DMS153 treated with DMSO at 0.1 percent for 48 hours (cell line): ENCODE results near the gene HSPA12A.

ENCODE experiments used
- DNase-seq: peaks from one replicate; lab custom pipeline; 2025; ENCODE audit not compliant: unreplicated experiment; lab: John Stamatoyannopoulos, UW

The HSPA12A gene

DNA sequence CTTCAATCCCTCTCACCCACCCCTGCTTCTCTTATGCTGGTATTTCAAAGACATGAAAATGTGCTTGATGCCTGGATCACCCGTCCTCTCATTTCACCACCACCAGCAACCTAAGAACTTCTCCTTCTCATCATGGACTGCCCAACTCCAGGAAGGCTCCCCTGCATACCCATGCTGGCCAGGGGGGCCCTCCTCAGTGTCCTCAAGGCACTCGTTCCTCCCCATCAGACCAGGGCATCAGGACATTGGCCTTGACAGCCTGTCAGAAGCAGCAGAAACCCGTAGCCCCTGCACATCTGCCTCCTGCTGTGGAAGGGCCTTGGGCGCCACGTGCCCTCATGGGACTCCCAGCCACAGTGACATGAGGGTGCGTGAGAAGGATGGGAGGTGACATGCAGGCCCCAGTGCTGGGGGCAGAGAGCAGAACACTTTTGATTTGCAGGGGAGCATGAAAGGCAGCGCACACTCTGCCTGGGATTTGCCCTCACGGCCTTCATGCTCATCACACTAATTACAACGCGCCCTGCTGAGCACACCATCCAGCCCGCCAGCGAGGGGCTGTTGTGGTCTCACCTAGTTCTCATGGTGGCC lies 1.9 kb upstream of the HSPA12A start:
- DNase-seq: no peak

DNA sequence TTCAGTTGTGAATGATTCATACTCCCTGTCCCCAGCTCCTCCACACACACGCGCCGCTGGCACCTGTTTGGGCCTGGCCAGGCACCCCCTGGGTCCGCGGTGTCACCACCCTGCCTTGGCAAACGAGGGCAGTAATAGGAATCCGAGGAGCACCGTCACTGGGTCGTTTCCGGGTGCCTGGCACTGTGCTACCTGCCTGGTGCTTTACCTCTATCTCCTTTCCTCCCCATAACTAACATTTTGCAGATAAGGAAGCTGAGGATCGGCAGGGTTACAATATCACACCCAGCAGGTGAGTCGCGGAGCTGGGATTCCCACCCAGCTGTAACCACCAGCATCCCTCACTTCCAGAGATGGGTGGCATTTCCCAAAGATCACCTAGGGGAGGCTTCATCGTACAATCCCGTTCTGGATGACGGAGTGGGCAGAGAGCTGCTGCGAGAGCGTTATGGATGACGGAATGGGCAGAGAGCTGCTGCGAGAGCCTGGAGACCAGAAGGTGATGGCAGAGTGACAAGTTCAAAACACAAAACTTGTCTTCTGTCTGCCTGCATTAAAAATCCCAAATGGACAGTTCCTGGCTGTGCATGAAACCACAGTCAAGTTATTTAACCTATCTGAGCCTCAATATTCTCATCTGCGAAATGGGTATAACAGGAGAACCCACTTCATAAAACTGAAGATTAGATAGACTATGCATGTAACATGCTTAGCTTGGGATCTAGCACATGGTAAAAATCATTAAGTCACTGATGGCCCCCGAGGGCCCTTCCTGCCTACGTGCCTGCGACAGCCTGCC lies 1.1 kb upstream of the HSPA12A start:
- DNase-seq: no peak

DNA sequence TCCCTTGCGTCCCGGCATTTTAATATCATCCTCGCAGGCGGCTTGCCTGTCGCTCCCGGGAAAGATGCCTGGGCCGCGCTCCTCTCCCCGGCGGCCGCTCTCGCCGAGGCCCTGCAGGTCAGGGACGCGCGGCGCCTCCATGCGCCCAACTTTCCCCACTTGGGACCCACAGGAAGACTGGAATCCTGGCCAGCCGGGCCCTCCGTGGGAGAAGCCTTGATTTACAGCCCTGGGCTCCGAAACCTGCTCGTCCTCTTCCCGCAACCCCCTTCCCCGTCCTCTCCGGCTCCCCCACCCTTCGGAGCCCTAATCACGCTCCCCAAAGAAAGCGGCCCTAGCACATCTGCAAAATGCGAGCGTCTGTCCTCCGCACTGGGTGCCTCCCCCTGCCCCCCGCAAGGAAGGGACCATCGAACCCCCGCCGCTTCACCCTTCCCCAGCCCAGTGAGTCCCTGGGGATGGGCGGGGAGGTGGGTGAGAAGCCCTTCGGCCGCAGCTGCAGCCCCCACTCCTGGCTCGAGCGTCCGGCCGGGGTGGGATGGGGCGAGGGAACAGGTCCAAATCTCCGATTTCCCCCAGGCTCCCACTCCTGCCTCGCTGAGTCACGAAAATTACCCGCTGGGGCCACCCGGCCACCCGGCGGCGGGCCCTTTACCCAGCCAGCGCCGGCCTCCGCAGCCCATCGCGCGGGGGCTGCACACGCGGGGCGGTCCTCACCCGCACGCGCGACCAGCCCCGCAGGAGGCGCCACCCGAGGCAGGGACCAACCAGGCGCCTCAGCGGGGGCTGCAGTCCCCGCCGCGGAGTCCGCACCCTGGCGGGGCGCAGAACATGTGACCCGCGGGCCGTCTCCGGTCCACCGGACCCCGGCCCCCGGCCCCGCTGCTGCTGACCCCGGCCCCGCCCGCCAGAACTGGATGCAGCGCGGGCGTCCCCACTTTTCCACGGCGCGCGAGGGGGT lies 695 bp downstream of the HSPA12A start:
- DNase-seq: no peak

DNA sequence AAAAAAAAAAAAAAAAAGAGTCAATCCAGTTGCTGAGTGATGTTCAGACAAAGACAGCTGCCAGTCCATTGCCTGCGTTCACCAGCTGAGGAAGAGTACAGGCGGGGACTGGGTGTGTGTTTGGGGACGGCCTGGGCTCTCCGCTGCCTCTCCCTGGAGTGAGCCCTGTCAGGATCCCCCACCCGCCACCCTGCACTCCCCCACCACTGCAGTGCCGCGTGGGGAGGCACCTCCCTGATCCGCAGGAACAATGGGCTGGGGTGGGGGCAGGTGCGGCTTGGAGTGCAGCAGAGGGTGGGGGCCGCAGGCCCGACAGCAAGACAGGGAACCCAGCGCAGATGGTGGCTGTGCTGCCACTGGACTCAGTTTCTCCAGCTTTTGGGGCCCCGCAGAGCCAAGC lies 1.4 kb downstream of the HSPA12A start:
- DNase-seq: no peak

DNA sequence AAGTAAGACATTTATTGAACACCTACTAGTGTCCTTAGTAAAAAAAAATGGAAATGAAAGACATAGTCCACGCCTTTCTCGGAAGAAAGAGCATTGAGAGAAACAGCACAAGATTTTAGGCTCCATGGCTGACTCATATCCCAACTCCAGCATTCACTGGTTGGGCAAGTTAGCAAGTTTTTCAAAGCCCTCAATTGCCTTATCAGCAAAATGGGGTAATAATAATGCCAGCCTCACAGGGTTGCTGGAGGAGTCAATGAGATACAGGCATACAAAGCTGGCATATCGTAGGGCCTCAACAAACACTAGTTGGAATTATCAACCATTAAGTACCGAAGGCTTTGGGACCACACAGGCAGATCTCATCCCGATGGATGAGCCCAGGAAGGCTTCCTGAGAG lies 4.0 kb downstream of the HSPA12A start:
- no peak for DNase-seq

DNA sequence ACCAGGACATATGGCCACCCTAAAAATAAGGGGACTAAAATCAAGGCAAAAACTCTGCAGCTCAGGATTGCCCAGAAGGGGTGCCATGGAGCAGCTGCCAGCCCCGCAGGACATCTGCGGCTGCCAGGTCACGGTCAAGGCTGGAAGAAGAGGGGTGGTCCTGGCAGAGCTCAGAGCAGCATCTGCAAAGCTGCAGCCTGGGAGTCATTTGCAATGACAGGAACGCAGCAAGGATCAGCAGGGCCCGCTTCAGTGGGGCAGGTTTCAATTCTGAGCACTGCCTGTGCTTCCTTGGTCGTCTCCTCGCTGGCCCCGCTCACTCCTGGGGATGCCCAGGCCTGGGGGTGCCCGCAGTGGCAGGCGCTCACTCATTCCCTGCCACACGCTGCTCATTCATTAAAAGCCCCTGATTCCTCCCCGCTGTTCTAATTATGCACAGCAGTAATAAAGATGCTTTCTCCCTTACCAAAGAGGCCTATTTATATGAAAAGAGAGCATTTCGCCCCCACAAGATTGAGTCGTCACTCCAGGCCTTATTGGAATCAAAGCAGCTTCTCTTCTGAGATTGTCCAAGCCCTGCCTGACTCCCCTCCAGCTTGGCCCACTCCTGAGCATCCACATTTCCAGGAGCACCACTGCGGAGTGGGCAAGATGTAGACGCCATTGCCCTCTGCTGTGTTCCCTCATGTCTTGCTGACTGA lies 4.6 kb downstream of the HSPA12A start:
- no peak for DNase-seq

DNA sequence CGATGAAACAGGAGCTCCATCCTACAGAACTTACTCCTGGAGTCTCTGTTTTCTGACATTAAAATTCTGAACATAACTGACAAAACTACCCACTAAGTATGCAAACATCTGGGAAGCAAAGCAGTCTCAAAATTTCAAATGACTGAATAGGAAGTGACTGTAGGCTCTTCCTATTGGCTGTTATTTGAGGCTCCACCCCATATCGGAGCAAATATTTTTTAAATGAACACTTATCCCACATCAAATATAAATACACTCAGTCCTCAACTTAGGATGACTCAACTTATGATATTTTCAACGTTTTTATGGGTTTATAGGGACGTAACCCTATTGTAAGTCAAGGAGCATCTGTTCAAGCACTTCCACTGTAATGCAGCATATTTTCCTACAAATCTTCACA lies 8.8 kb downstream of the HSPA12A start:
- DNase-seq: no peak

DNA sequence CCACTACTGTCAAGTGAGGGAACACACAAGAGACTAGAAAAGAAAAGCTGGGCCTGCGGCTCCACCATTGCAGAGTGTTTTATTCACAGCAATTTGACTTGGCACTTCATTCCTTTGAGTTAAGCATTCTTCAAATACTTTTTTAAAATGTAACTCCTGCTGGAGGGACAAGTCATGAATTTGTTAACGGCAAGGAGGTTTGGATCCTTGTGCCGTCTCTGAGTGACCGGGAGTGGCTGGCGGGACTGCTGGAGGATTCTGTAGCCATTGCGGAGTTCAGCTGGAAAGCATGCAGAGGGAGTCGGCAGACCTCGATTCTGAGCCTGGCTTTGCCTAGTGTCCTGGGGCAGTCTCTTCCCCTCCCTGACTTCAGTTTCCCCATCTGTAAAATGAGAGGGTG lies 9.8 kb downstream of the HSPA12A start:
- no peak for DNase-seq

DNA sequence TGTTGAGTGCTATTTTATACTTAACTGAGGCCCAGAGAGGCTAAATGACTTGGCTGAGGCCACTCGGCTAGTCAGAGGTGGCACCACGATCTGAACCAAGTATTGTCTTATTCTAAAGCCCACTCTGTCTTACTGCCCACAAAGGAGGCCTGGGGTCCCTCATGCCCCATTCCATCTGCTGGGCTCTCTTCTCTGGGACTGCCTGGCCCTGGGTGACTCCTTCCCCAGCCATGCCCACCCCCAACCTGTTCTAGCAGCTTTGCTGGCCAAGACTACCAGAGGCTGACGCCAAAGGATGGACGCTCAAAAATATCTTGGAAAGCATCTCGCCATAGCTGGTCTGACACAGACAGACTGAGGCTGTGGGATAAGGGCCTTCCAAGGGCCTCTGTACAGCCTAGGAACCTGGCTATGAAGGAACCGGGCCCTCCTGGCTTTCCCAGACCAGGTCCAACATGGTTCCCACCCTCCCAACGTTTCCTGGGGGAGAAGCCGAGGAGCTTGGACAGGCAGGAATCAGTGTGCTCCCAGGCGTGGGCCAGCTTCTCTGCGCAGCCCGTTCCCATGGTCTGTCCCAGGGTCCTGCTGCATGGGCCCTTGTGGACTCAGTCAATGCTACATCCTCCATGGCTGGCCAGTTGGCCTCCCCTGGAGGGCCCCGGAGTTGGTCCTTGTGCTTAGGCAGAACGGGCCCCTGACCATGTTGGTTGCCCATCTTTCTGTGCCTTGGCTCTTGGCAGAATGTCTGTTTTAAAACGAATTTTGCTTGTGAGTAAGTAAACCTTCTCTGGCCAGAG lies 11.7 kb downstream of the HSPA12A start:
- no peak for DNase-seq

DNA sequence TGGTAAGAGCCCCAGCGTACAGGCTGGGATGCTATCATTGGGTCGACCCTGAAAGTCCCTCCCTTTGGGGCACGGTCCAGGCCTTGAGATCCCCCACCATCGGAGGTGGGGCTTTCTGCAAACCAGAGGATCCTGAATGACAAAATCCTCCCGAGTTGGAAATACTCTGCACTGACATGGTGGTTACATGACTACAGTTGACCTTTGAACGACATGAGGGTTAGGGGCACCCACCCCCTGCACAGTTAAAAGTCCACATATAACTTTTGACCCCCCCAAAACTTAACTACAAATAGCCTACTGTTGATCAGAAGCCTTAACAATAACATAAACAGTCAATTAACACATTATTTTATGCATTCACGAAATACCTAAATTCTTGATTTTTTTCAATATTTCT lies 13.1 kb downstream of the HSPA12A start:
- no peak for DNase-seq

DNA sequence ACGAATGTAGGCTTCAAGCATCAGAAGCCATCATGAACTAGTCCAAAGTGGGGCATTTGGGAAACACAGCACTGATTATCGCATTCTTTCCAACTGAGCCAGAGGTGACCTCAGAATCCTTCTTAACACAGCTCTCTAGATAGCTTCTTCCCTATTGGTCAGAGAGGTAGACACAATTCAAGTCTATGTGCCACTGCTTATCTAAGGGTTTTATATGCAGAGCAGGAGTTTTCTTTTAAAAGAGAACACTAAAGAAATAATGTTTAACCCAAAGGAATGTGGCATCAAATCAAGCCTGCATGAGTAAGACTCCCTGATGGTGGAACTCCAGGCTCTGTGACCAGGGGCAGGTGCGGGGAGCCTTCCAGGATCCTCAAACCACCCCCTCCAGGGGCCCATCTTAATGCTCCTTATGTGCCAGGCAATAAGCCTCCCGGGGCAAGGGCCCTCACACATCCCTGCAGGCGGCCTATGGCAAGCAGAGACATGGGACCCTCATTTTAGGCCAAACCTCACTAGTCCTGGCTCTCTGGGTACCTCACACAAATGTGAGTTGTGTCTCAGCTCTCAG lies 13.8 kb downstream of the HSPA12A start:
- no peak for DNase-seq

DNA sequence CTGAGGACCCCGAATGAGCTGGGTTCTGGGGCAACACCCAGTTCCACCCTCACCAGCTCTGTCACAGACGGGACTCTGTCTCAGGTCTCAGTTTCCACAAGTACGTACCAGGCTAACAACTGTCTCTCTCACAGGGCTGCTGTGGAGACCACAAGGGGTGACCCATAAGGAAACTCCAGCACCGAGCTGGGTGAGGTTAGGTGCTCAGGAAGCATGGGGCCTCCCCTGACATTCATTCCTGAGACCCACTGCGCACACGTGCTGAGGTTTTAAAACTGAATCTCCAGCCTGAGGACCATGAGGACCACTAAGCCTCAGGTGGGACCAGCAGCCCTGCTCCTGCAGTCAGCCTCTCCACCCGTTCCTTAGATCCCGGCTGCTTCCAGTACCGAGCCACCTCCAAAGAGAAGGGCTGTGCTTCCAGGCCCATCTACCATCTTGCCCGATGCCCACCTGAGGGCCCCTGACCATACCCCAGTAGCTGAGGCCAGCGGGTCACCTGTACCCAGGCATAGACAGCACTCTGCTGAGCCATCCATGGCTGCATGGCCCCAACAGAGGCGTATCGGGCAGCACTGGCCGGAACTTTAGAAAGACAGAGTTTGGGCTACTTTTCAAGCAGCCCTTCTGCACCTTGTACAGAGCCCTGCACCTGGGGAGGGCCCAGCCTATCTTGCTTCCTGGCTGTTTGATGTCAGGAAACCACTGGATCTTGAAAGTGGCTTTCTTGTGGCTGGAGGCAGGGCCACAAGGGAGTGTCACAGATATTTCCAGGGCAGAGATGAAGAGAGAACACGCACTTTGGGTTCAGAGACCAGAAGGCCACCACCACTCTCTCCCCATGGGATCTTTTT lies 18.7 kb downstream of the HSPA12A start:
- DNase-seq: no peak

DNA sequence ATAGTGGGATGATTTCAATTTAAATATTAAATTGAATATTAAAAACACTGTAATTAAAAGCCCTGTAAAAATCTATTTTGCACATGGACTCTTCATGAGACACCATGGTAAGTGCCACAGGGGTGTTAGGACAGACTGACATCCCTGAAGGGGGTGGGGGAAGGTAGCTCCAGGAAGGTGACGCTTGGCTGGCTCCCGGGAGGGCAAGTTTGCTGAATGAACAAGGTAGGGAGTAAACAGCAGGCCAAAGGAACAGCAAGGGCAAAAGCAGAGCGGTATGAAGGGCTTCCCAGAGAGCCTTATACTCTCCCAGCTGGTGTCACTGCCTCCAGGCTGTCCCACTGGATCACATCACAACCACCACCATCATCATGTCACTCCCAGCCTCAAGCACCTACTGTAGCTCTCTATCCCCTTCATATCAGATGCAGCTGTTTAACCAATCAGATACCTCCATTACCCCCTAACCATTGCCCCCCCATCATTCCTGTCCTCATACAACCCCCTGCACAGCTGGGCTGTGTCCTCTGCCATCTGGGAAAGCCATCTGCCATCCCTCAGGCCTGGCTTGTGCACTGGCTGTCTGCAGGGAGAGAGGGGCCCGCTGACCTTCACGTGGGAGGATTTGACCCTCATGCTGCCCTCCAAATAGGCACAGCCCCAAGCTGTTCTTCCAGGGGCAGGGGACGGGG lies 19.5 kb downstream of the HSPA12A start:
- DNase-seq: no peak

DNA sequence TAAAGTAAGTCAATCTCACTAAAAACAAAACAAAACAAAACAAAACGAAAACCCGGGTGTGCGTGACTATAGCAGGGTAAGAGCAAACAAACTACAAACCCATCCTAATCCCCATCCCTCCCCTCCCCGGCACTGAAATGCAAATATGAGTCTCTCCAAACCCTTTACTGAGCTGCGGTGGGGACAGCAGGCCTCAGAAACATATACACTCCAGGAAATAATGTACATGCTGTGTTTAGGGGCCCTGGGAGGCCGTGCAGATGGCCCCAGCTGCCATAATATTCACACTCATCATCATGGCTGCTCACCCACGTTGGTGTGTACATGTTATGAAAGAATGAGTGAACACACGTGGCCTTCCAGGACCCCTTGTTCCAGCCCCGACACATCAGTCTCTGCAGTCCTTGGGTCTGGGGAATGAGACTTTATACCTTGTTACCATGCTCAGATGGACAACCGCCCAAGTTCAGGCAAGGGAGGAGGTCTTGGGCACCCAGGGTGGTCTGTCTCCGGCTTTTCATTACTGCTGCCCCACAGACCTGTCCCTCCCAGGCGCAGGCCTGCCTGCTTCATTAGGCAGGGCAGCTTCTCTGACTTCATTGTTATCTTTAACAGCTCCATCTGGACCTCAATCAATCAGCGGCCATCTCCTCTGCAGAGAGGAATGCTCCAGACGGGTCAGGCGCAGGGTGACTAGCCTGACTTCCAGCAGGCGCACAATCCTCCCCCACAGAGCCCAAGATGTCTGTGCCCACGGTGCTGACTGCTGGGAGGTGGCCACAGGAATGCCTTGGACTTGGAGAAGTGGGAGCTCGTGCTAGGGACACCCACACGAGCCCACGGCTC lies 20.6 kb downstream of the HSPA12A start:
- no peak for DNase-seq

DNA sequence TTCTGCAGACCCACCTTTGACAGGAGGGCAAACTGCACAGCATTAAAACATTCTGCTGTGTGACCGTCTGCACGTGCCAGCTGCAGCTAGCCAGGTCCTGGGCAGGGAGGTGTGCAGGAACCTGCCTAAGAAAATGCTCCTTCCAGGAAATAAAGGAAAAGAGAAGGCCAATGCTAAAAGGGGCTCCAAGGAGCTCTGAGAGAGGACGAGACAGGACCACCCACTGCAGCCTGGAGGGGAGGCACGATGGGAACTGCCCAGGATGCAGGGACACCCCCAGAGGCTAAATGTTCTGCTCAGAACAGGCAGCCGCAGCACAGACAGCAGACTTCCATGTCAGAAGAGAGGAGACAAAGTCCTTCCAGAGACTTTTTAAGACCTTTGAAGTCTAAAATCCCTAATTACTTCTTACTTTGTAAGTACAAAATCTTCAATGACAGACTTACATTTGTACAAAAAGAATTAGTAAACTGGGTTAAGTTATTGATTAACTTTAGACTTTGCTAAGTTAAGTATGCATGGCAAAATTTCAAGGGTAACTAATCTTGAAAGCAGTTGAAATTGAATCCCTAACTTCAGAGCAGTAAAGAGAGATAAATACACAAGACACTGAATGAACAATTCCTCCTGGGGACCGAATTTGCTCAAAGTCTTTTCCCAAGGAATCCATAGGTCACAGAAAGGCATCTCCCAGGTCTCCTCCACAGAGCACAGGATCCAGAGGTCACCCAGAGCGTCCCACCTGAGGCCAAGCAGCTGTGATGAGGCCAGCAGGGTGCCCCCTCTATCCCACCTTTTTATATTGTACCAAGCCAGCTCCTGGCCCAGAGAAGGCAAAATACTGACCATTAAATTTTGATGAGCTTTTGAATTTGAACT lies 21.5 kb downstream of the HSPA12A start:
- no peak for DNase-seq

DNA sequence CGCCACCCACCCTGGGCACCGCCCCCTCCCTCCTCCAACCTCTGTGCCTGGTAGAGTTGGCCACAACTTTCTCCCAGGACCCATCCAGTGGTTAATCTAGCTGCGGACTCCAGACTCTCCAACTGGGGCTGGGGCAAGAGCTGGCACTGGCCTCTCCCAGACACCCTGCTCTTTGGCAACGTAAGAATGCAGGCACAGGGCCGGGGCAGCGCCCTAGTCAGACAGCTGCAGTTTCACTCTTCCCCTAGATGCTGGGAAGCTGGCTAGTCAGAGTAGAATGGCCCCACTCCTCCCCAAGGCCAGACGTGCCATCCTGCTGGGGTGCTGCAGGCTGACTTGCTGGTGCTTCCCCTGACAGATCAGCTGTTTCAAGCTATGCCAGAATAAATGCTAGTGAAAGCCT lies 22.1 kb downstream of the HSPA12A start:
- no peak for DNase-seq

DNA sequence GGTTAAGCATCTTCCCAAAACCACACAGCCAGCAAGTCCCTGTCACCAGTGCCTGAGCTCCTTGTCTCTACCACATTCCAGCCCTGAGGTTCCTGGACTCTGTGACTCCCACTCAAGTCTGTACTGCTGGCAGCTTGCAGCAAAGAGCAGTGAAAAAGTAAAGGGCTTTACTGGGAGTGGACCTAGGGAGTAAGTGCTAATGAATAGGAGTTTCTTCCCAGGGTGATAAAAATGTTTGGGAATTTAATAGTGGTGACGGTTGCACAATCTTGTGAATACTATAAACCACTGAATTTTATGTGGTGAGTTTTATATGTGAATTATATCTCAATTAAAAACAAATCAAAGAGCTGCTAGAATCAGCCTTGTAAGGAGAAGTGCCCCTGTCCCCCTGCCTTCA lies 22.6 kb downstream of the HSPA12A start:
- no peak for DNase-seq
